ENCODE measurements around the gene APH1A. TPM values are rescaled to one million over a fixed set of nuclear protein-coding genes. Genes with fewer than 3 reads are reported as not detected.
A peak's percentile ranks its signal among the peaks of the same experiment; 100 is the strongest.

APH1A gene
- total RNA-seq, 1 experiment from 2014 or later, result 109 TPM

GRCh38 chr1:150235294-150235851, 33.4 kb downstream of the APH1A start:
- no peaks in the 10 kb centered on the region for H4K20me1 ChIP-seq (ENCODE audit: insufficient read depth)
- TSS peak; percentile 87 for BruUV-seq (replicated peaks)
- CTCF ChIA-PET, result no interaction called here
- H3K27me3 ChIP-seq (ENCODE audit: insufficient read depth, low read length), result no peaks in the 10 kb centered on the region
- ATAC-seq (no peak), DNase-seq (ENCODE audit: low read depth, low spot score) (no peak)
- peak overlapping the region; percentile 94 for H3K9ac ChIP-seq (ENCODE audit: low read length)
- H3K27ac ChIP-seq (ENCODE audit: low read depth, low read length), result peak overlapping the region; percentile 92
- peaks cover 7 to 8% of the 10 kb centered on the region in 2 experiments; a peak in 2 of 4 replicates for H3K36me3 ChIP-seq (ENCODE audit: control insufficient read depth in 1 of 2, insufficient read depth in 2 of 2, low read length in 2 of 2)
- H3K4me1 ChIP-seq (ENCODE audit: control insufficient read depth in 1 of 2, insufficient read depth in 2 of 2, low read length in 2 of 2), result peaks cover 11 to 21% of the 10 kb centered on the region in 2 experiments; a peak in 3 of 4 replicates
- H3K9me3 ChIP-seq (ENCODE audit: control insufficient read depth in 1 of 2, insufficient read depth in 1 of 2, low read depth in 1 of 2, low read length in 2 of 2), result no peaks in the 10 kb centered on the region
- H2AFZ ChIP-seq (ENCODE audit: low read depth, low read length, poor library complexity, severe bottlenecking), result no peak overlapping the region
- peak overlapping the region; percentile 94 to 99 for H3K4me3 ChIP-seq (replicated peaks in 1 of 2; ENCODE audit: low read depth in 1 of 2, low read length in 2 of 2)
- POLR2A ChIA-PET, result no interaction called here
- intact Hi-C loops (cut with micrococcal nuclease), result no loop called here
- peak; percentile 16; the same call in 1 of the 2 replicates for TF ChIP-seq JUND (IDR thresholded peaks at IDR 0.05)
- TF ChIP-seq FOSL1 (IDR thresholded peaks at IDR 0.05; ENCODE audit: low read depth), result no peak
- no peaks in the 10 kb centered on the region for H3K9me2 ChIP-seq (ENCODE audit: insufficient read depth)
- H3K4me2 ChIP-seq (ENCODE audit: low read length), result peak overlapping the region; percentile 90
- RAD21 ChIA-PET (ENCODE audit: low non-redundant PET in 1 of 2, low total read pairs in 2 of 2, uncharacterized antibody in 2 of 2, unreplicated experiment in 2 of 2), result no interaction called here
- peaks cover 50% of the 10 kb centered on the region for H3K79me2 ChIP-seq (ENCODE audit: insufficient read depth, low read length)

GRCh38 chr1:150234566-150235293, 34.1 kb downstream of the APH1A start:
- Histone ChIP-seq H3K36me3 (ENCODE audit: control insufficient read depth in 1 of 2, insufficient read depth in 2 of 2, low read length in 2 of 2) (peaks cover 13% of the 10 kb centered on the region in 2 experiments; a peak in 3 of 4 replicates), H3K4me2 (ENCODE audit: low read length) (peak overlapping the region; percentile 90), H3K4me1 (ENCODE audit: control insufficient read depth in 1 of 2, insufficient read depth in 2 of 2, low read length in 2 of 2) (peaks cover 11 to 21% of the 10 kb centered on the region in 2 experiments; a peak in 3 of 4 replicates), H3K27ac (ENCODE audit: low read depth, low read length) (peak overlapping the region; percentile 92), H3K4me3 (replicated peaks in 1 of 2; ENCODE audit: low read depth in 1 of 2, low read length in 2 of 2) (peak overlapping the region; percentile 94 to 99), H3K79me2 (ENCODE audit: insufficient read depth, low read length) (peaks cover 57% of the 10 kb centered on the region), H3K9ac (ENCODE audit: low read length) (peak overlapping the region; percentile 94), H3K9me3 (ENCODE audit: control insufficient read depth in 1 of 2, insufficient read depth in 1 of 2, low read depth in 1 of 2, low read length in 2 of 2) (no peaks in the 10 kb centered on the region), H2AFZ (ENCODE audit: low read depth, low read length, poor library complexity, severe bottlenecking) (no peak overlapping the region), H3K9me2 (ENCODE audit: insufficient read depth) (no peaks in the 10 kb centered on the region), H3K27me3 (ENCODE audit: insufficient read depth, low read length) (no peaks in the 10 kb centered on the region), H4K20me1 (ENCODE audit: insufficient read depth) (no peaks in the 10 kb centered on the region)
- DNase-seq (ENCODE audit: low read depth, low spot score), result peak; percentile 43
- POLR2A ChIA-PET, result no interaction called here
- TF ChIP-seq MAX (IDR thresholded peaks at IDR 0.05) (peak; percentile 84), EZH2 (IDR thresholded peaks at IDR 0.05) (no peak), SIN3A (IDR thresholded peaks at IDR 0.05; ENCODE audit: low read depth) (peak; percentile 64; the same call in 1 of the 2 replicates), POLR2AphosphoS5 (IDR thresholded peaks at IDR 0.05; ENCODE audit: low read depth, low read length) (peak; percentile 68), TCF7L2 (IDR thresholded peaks at IDR 0.05; ENCODE audit: borderline replicate concordance, extremely low read depth, insufficient read depth, insufficient read length) (no peak), ELF1 (IDR thresholded peaks at IDR 0.05; ENCODE audit: borderline replicate concordance, low read depth) (no peak), YY1 (IDR thresholded peaks at IDR 0.05; ENCODE audit: extremely low read depth, insufficient replicate concordance, low read depth, low read length) (peak; percentile 5), RAD21 (IDR thresholded peaks at IDR 0.05; ENCODE audit: low read depth) (no peak)
- no TSS peak for BruUV-seq (replicated peaks)
- ATAC-seq, result peak; percentile 62
- intact Hi-C loops (cut with micrococcal nuclease), result no loop called here
- CTCF ChIA-PET, result no interaction called here
- RAD21 ChIA-PET (ENCODE audit: low non-redundant PET in 1 of 2, low total read pairs in 2 of 2, uncharacterized antibody in 2 of 2, unreplicated experiment in 2 of 2), result no interaction called here
